Kidney epithelial cell (primary cell): ENCODE measurements around the gene DPP6. TPM values are rescaled to one million over a fixed set of nuclear protein-coding genes. Genes with fewer than 3 reads are reported as not detected.

Experiments used
- DNase-seq: peaks from one replicate; pipeline ENCODE4 v3.0.0-alpha.2; 2010; ENCODE audit warnings: low read depth
- H3K27me3 ChIP-seq: 2 replicates; pipeline ENCODE4 v1.6.0; 2011; ENCODE audit warnings: low read length; ENCODE audit not compliant: control insufficient read depth, insufficient read depth
- H3K36me3 ChIP-seq: 2 replicates; pipeline ENCODE4 v1.5.1; 2011; ENCODE audit warnings: low read length; ENCODE audit not compliant: control insufficient read depth, insufficient read depth
- H3K4me3 ChIP-seq: 2 replicates; pipeline ENCODE4 v1.5.1; 2011; ENCODE audit warnings: low read depth, mild to moderate bottlenecking, control low read depth, low read length
- CTCF ChIP-seq: IDR thresholded peaks from 2 replicates; pipeline ENCODE4 v1.5.1; 2011; ENCODE audit warnings: mild to moderate bottlenecking, moderate library complexity, low read length, control low read depth, inconsistent platforms; ENCODE audit not compliant: insufficient read depth, poor library complexity, severe bottlenecking
- total RNA-seq: library from RNA; depleted of rRNA; stranded (reverse); fragments of >200 nt; gene quantifications from 2 replicates; pipeline ENCODE4 v1.2.3, GENCODE V29; 2015

The DPP6 gene
- total RNA-seq, 1 donor from 2014 or later, result 0.84 TPM

GRCh38 chr7:154873500-154874121, 821.4 kb downstream of the DPP6 start:
- Histone ChIP-seq H3K4me3 (no peak overlapping the region), H3K36me3 (no peaks in the 10 kb centered on the region), H3K27me3 (no peaks in the 10 kb centered on the region)
- no peak for DNase-seq
- TF ChIP-seq CTCF, result no peak

- Histone ChIP-seq H3K4me3 (no peak overlapping the region), H3K36me3 (no peaks in the 10 kb centered on the region), H3K27me3 (no peaks in the 10 kb centered on the region)
- no peak for DNase-seq
- TF ChIP-seq CTCF, result no peak
Observed at GRCh38 chr7:154874409-154875113, 822.4 kb downstream of the DPP6 start.

GRCh38 chr7:154875297-154875696, 823.1 kb downstream of the DPP6 start:
- Histone ChIP-seq H3K36me3 (no peaks in the 10 kb centered on the region), H3K4me3 (no peak overlapping the region), H3K27me3 (no peaks in the 10 kb centered on the region)
- no peak for TF ChIP-seq CTCF
- no peak for DNase-seq

GRCh38 chr7:154876516-154876915, 824.3 kb downstream of the DPP6 start:
- DNase-seq, result no peak
- Histone ChIP-seq H3K36me3 (no peaks in the 10 kb centered on the region), H3K4me3 (no peak overlapping the region), H3K27me3 (no peaks in the 10 kb centered on the region)
- no peak for TF ChIP-seq CTCF

- DNase-seq, result no peak
- TF ChIP-seq CTCF, result no peak
- no peaks in the 10 kb centered on the region for H3K27me3 ChIP-seq
- no peaks in the 10 kb centered on the region for H3K36me3 ChIP-seq
- H3K4me3 ChIP-seq, result no peak overlapping the region
Observed at GRCh38 chr7:154877031-154877430, 824.8 kb downstream of the DPP6 start.
